ENCODE results near the gene MKRN3.

- TF ChIP-seq POLR2A (IDR thresholded peaks at IDR 0.05; ENCODE audit: low read length) (no peak), GATA1 (IDR thresholded peaks at IDR 0.05; ENCODE audit: low read depth, low read length) (no peak)
Measured at GRCh38 chr15:23538648-23539047, 26.8 kb upstream of the MKRN3 start.
